SIG-M5 treated with dmso at 0.1 percent for 504 hours (cell line): ENCODE data around the gene KLHL36.
"Not testable (repeated sequence)": the region's sequence is repeated elsewhere in the genome, so short reads cannot be mapped to it uniquely, and the experiment has no call there.

Source experiments
- DNase-seq: peaks from one replicate; lab custom pipeline; 2025; ENCODE audit not compliant: unreplicated experiment; lab: John Stamatoyannopoulos, UW

The KLHL36 gene

GRCh38 chr16:84614968-84615813 lies 33.1 kb upstream of the KLHL36 start:
- no peak for DNase-seq

GRCh38 chr16:84616515-84616914 lies 31.8 kb upstream of the KLHL36 start:
- DNase-seq, result no peak

DNA sequence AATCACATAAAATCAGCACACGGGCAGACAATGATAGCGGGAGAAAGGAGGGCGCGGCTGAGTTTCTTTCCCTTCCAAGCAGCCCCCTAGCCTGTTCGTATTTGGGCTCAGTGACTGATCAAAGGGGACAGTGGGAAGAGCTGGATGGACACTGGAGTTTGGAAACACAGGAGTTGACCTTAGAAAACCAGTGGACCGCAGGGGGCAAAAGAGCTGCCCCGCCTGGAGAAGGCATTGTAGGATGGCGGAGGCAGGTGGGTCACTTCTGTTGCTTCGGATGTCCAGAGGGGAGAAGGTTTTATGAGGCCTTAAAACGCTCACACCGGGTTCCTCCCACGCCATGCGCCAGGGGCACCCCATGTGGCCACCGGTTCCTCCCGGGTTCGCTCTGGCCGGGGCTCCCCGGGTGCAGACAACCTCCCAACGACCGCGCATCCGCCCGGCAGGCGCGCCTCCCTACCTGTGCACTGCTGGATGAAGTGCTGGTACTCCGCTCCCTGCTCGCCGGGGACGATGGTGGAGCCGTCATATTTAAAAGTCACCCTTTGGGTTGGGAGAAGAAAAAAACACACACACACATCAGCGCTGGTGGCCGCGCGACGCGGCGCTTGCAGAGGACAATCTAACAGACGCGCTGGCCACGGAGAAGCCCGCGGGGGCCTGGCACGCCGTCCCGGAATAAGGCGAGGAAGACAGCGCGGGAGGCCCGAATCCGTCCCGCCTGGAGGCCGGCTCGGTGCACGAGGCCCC lies 31.1 kb upstream of the KLHL36 start:
- DNase-seq, result no peak

DNA sequence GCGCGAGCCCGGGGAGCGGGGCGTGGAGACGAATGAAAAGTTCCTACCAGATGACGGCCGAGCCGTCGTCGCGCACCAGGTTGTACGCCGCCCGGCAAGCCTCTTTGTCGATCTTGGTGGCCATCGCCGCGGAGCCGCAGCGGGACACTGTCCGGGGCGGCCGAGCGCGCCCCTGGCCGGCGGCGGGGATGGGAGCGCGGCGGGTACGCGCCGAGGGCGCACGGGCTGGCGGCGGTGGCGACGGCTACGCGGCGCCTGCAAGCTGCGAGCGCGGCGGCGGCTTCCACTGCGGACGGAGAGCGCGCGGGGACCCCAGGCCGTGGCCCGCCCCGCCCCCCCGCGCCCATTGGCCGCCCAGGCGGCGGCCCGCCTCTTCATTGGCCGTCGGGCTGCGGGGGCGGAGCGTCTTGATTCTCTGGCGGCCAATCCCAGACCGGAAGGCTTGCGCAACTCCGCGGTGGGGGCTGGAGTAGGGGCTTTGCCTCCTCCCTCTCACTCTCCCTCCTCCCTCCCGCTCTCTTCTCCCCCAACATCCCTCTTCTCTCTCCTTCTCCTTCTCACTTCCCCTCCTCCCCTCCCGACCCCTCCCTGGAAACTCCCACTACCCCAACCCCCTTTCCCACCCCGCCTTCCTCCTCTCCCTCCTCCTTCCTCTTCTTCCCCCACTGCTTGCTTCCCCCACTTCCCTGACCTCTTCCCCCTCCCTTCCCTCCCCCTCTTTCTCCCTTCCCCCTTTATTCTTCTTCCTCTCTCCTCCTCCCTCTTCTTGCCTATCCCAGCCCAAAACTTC lies 30.3 kb upstream of the KLHL36 start, which contains the start of gene COTL1:
Gene COTL1, minus strand, starts transcription at position 288 of the 790 bp plus-strand sequence. Its CDS starts 164 bp downstream, at position 124.
- peak; percentile 89 for DNase-seq

DNA sequence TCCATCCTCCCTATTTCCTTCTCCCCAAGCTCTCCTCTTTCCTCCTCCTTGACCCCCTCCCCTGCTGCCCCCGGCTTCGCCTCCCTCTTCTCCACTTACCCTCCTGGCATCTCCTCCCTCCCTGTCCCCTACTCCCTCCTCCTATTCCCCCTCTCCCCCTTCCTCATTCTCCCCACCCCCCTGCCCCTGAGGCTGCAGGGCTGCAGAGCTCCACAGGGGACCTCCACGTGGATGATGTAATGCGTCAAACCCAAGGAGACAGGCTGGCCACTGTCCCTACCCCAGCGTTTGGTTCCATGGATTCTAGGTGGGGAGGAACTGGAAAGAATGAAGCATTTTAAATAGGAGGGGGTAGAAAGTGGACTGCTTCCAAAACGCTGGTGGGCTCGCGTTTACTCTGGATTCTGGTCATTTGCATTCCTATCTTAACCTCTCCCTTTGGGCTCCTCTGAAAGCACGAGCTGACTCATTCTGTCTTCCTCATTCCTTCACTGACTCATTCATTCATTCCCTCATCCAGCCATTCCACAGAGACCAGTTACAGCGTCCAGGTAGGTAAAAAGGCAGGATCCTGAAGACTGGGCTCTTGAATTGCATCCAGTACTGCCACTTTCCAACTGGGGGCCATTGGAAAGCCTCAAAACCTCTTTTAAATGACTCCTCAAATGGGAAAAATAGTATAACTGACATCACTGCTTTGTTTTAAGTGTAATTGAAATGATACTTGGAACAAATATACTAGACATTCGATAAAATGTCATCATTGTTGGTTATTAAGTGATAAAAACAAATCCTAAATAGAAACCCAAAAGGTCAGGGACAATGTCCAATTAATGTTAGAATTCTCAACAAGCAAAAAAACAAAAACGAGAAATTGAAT lies 29.5 kb upstream of the KLHL36 start:
- DNase-seq, result peak; percentile 72

- not testable (repeated sequence) for DNase-seq
Observed at GRCh38 chr16:84620913-84621312, 27.4 kb upstream of the KLHL36 start.

DNA sequence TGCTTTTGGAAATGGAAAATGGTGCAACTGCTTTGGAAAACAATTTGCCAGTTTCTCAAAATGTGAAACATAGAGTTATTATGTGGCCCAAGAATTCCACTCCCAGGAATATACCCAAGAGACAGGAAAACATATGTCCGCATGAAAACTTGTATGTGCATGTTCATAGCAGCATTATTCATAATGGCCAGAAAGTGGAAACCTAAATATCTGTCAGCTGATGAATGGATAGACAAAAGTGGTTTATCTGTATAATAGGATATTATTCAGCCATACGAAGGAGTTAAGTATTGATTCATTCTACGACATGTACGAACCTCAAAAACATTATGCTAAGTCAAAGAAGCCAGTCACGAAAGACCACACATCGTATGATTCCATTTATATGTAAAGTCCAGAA lies 22.8 kb upstream of the KLHL36 start:
- no peak for DNase-seq

GRCh38 chr16:84628226-84628731 lies 20.0 kb upstream of the KLHL36 start:
- DNase-seq, result no peak

DNA sequence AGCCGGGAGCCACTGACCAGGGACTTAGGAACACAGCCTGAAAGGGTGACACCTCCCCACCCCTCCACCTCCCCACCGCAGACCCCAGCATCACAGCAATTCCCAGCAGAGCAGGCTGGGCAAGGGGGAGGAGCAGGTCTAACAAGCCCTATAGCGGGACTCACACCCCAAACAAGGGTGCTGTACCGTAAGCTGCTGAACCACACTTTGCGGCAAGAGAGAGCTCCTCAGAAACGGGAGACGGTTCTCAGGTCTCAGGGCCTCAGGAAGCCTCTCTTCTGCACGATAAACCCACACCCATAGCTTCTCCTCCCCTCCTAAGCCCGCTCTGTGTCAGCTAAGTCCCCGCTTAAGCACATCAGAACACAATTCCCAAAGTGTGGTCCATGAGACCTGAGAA lies 18.7 kb upstream of the KLHL36 start:
- no peak for DNase-seq

- DNase-seq, result no peak
Observed at GRCh38 chr16:84630009-84630408, 18.3 kb upstream of the KLHL36 start.

DNA sequence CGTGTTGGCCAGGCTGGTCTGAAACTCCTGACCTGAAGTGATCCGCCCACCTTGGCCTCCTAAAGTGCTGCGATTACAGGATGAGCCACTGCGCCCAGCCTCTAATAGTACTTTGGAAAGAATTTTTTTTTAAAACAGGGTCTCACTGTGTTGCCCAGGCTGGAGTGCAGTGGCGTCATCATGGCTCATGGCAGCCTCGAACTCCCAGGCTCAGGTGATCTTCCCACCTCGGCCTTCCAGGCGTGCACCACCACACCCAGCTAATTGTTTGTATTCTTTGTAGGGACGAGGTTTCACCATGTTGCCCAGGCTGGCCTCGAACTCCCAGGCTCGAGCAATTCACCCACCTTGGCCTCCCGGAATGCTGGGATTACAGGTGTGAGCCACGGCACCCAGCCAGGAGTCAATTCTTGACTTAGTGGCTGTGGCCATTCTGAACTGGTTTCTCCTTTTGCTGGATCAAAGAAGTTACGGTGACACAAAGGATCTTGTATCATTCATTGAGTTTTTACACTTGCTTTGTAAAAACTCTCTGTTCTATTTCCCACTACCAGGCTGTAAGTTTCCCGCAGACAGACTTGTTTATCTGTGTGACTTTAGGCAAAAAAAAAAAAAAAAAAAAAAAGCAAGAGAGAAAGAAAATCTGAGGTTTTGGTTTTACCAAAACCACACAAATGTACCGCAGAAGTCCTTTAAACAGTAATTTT lies 17.7 kb upstream of the KLHL36 start:
- DNase-seq, result no peak

- no peak for DNase-seq
Observed at GRCh38 chr16:84631153-84631466, 17.2 kb upstream of the KLHL36 start.

- DNase-seq, result no peak
Observed at GRCh38 chr16:84631886-84632285, 16.4 kb upstream of the KLHL36 start.

- DNase-seq, result not testable (repeated sequence)
Observed at GRCh38 chr16:84632862-84633261, 15.4 kb upstream of the KLHL36 start.

- no peak for DNase-seq
Observed at GRCh38 chr16:84633622-84634021, 14.7 kb upstream of the KLHL36 start.

DNA sequence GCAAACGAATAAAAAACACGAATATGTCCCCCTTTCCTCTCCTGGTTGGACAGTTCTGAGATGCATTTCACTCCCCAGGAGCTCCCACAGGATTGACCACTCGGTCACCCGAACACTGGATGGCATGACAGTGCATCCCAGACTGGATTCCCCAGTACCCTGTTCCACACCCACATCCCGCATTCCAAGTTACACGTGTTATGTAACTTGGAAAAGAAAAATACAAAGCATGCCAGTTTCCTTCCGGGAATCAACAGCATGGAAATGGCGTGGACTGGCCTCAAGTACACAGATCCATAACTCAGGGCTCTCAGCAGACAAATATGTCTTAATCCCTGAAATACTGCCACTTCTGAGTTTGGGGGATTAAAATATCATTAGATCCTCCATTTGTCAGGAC lies 12.6 kb upstream of the KLHL36 start:
- no peak for DNase-seq

DNA sequence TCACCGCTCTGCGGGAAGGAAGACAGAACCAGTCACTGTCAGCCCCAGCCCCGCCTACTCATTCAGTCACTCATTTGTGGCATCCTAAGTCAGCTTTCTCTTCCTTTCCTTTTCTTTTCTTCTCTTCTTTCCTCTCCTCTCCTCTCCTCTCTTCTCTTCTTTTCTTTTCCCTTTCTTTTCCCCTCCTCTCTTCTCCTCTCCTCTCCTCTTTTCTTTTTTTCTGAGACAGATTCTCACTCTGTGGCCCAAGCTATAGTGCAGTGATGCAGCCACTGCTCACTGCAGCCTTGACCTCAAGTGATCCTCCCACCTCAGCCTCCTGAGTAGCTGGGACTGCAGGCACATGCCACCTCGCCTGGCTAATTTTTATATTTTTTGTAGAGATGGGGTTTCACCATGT lies 10.6 kb upstream of the KLHL36 start:
- DNase-seq, result no peak

GRCh38 chr16:84638231-84638806 lies 10.0 kb upstream of the KLHL36 start:
- DNase-seq, result no peak

- no peak for DNase-seq
Observed at GRCh38 chr16:84640145-84640544, 8.2 kb upstream of the KLHL36 start.
